GM12864 (cell line): Measurements from ENCODE around the gene WDR37.

Source experiments
- DNase-seq: peaks from one replicate; pipeline ENCODE4 v3.0.0-alpha.2; 2011; ENCODE audit warnings: low read depth
- H3K4me3 ChIP-seq: 2 replicates; pipeline ENCODE4 v1.5.1; 2011; ENCODE audit warnings: mild to moderate bottlenecking, low read depth, low read length, control low read depth
- CTCF ChIP-seq: IDR thresholded peaks from 2 replicates; pipeline ENCODE4 v1.5.1; 2011; ENCODE audit warnings: low read depth, mild to moderate bottlenecking, moderate library complexity, low read length, control low read depth, inconsistent platforms; ENCODE audit errors: missing control alignments

The WDR37 gene

GRCh38 chr10:1136268-1136667, 80.1 kb downstream of the WDR37 start:
- TF ChIP-seq CTCF, result no peak
- no peak for DNase-seq
- no peak overlapping the region for H3K4me3 ChIP-seq

- no peak overlapping the region for H3K4me3 ChIP-seq
- no peak for TF ChIP-seq CTCF
- no peak for DNase-seq
Measured at GRCh38 chr10:1137499-1138163, 81.4 kb downstream of the WDR37 start.

DNA sequence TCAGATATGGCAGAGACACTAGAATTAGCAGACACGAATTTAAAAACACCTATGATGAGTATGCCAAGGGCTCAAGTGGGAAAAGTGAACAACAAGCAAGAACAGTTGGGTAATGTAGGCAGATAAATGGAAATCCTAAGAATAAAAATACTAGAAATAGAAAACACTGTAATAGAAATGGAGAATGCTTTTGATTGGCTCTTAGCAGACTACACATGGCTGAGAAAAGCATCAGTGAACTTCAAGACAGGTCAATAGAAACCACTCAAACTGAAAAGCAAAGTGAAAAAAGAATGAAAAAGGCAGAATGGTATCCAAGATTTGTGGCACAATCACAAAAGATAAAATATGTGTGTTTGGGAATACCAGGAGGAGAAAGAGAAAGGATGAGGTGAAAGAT, 82.3 kb downstream of the WDR37 start:
- no peak for TF ChIP-seq CTCF
- no peak for DNase-seq
- no peak overlapping the region for H3K4me3 ChIP-seq

- DNase-seq, result no peak
- TF ChIP-seq CTCF, result no peak
- no peak overlapping the region for H3K4me3 ChIP-seq
Measured at GRCh38 chr10:1141261-1141660, 85.1 kb downstream of the WDR37 start.

- no peak for TF ChIP-seq CTCF
- no peak for DNase-seq
- H3K4me3 ChIP-seq, result no peak overlapping the region
Measured at GRCh38 chr10:1141701-1142100, 85.5 kb downstream of the WDR37 start.

GRCh38 chr10:1142596-1142995, 86.4 kb downstream of the WDR37 start:
- TF ChIP-seq CTCF, result peak; percentile 50
- H3K4me3 ChIP-seq, result no peak overlapping the region
- DNase-seq, result no peak

DNA sequence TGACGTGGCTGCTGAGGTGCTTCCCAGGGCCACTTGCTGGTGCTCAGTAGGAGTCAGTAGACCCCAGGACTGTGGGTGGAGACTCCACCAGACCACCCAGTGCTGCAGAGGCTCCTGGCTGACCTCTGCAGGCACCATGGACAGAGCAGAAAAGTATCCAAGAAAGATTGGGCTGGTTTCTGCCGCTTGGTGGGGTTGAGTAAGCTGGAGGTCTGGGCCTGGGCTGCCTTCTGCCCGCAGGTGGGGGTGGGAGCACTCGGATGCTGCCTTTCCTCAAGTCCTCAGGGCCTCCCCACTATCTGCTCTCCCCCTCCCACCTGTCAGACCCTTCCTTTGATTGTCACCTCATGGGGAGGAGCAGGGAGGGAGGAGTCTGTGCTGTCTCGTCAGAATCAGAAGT, 91.6 kb downstream of the WDR37 start:
- no peak for TF ChIP-seq CTCF
- H3K4me3 ChIP-seq, result no peak overlapping the region
- no peak for DNase-seq
